DOHH2 (cell line): ENCODE measurements around the gene CCDC30.

Experiments
- EZH2phosphoT487 ChIP-seq: fragments of 200-600 bp; sonication (generic); IDR thresholded peaks from 2 replicates; pipeline ENCODE4 v1.6.1; 2017; ENCODE audit warnings: borderline replicate concordance, mild to moderate bottlenecking, antibody characterized with exemption, low read length, moderate library complexity, mixed read lengths
- TF ChIP-seq, protein P1 (sequence below): fragments of 200-600 bp; sonication (generic); IDR thresholded peaks from one replicate; pipeline ENCODE4 v1.5.1; 2014; ENCODE audit warnings: antibody characterized with exemption, mild to moderate bottlenecking, low read depth, low read length; ENCODE audit not compliant: poor library complexity, severe bottlenecking

DNA sequence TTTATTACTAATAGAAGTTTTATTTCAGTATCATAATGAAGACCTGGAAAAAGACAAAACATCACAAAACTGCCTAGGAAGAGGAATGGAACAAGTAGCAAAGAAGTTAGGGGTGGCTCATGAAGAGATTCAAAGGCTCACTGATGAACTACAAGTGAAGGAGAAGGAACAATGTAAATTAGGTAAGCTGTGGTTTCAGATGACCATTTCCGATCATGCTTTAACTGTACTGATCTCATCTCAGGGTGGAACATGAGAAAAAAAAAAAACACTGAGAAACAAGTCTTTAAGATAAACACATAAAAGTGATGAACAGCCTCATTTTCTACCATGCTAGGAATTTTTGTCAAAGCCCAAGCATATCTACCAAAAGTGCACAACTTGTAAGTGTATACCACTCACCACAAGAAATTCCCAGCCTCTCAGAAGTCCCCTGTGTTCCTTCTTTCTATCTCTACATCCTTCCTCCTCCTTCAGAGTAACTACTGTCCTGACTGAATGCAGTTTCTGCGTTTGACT is 19.6 kb downstream of the CCDC30 start:
- TF ChIP-seq, protein P1, sequence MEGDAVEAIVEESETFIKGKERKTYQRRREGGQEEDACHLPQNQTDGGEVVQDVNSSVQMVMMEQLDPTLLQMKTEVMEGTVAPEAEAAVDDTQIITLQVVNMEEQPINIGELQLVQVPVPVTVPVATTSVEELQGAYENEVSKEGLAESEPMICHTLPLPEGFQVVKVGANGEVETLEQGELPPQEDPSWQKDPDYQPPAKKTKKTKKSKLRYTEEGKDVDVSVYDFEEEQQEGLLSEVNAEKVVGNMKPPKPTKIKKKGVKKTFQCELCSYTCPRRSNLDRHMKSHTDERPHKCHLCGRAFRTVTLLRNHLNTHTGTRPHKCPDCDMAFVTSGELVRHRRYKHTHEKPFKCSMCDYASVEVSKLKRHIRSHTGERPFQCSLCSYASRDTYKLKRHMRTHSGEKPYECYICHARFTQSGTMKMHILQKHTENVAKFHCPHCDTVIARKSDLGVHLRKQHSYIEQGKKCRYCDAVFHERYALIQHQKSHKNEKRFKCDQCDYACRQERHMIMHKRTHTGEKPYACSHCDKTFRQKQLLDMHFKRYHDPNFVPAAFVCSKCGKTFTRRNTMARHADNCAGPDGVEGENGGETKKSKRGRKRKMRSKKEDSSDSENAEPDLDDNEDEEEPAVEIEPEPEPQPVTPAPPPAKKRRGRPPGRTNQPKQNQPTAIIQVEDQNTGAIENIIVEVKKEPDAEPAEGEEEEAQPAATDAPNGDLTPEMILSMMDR, result no peak
- TF ChIP-seq EZH2phosphoT487, result no peak
